ENCODE measurements around the gene PLXNB3.
"Not testable (repeated sequence)": the region's sequence is repeated elsewhere in the genome, so short reads cannot be mapped to it uniquely, and the experiment has no call there.

The PLXNB3 gene

DNA sequence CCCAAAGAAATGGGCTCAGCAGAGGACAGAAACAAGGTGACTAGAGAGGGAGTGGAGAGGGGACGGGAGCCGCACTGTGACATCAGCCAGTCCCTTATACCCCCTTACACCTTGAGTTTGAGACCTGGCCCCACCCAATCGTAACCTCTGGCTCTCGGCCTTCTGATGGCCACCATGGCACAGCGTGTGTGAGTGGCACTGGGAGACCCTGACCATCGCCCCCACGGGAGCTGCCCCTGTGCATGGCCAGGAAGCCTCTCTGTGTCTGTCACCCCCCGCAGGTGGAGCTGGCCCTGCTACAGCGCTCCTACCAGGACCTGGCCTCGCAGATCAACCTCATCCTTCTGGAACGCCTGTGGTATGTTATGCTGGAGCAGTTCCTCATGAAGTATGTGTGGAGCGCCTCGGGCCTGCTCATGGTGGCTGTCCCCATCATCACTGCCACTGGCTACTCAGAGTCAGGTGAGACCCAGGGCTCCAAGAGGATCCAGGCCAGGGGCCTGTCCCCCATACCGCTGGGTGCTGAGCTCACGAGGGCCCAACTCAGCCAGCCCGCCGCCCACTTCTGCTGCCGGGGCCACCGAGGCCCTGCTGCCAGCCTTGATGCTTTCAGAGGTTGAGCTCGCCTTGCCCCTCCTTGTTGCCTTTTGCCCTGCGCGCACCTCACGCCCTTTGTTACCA, 35.0 kb upstream of the PLXNB3 start:
- peak overlapping the region; percentile 83 to 95 (median 89); a peak in 21 of 22 replicates for H3K4me2 ChIP-seq
- TF ChIP-seq Cebpa-rat (IDR thresholded peaks at IDR 0.05), result no peak
- H3K4me3 ChIP-seq, result peak overlapping the region in 1 of 10 experiments; percentile 68; a peak in 1 of 20 replicates
- H3K9ac ChIP-seq, result peak overlapping the region in 6 of 11 experiments; percentile 8 to 94 (median 19); a peak in 5 of 22 replicates
- H3K36me3 ChIP-seq, result peaks cover 19 to 44% (median 30%) of the 10 kb centered on the region in 11 experiments
- H3K27me3 ChIP-seq, result peaks cover 0 to 48% (median 27%) of the 10 kb centered on the region in 11 experiments; a peak in 14 of 22 replicates
- peaks cover 0 to 53% (median 12%) of the 10 kb centered on the region in 11 experiments; a peak in 14 of 22 replicates for H4K20me1 ChIP-seq
- peaks cover 45 to 86% (median 68%) of the 10 kb centered on the region in 10 experiments for H3K4me1 ChIP-seq
- H3K9me3 ChIP-seq (replicated peaks in 1 of 11), result peaks cover 34 to 97% (median 67%) of the 10 kb centered on the region in 11 experiments
- peak overlapping the region in 10 of 11 experiments; percentile 10 to 99 (median 96); a peak in 12 of 22 replicates for H3K27ac ChIP-seq

DNA sequence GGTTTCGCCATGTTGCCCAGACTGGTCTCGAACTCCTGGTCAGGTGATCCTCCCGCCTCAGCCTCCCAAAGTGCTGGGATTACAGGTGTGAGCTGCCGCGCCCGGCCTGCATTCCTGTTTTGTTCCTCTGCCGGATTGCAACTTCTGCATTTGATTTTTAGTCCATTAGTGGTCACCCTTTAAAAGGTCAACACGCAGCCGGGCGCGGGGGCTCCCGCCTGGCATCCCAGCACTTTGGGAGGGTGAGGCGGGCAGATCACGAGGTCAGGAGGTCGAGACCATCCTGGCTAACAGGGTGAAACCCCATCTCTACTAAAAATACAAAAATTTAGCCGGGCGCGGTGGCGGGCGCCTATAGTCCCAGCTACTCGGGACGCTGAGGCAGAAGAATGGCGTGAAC, 33.9 kb upstream of the PLXNB3 start:
- H3K4me2 ChIP-seq, result peak overlapping the region in 5 of 11 experiments; percentile 16 to 95 (median 69); a peak in 7 of 22 replicates
- H3K4me3 ChIP-seq, H3K9ac ChIP-seq, H3K27ac ChIP-seq: not testable (repeated sequence)
- peaks cover 0 to 57% (median 31%) of the 10 kb centered on the region in 11 experiments; a peak in 14 of 22 replicates for H3K27me3 ChIP-seq
- peaks cover 0 to 64% (median 12%) of the 10 kb centered on the region in 11 experiments; a peak in 14 of 22 replicates for H4K20me1 ChIP-seq
- peaks cover 30 to 96% (median 67%) of the 10 kb centered on the region in 11 experiments for H3K9me3 ChIP-seq (replicated peaks in 1 of 11)
- H3K4me1 ChIP-seq, result peaks cover 43 to 92% (median 71%) of the 10 kb centered on the region in 10 experiments
- H3K36me3 ChIP-seq, result peaks cover 24 to 50% (median 30%) of the 10 kb centered on the region in 11 experiments

DNA sequence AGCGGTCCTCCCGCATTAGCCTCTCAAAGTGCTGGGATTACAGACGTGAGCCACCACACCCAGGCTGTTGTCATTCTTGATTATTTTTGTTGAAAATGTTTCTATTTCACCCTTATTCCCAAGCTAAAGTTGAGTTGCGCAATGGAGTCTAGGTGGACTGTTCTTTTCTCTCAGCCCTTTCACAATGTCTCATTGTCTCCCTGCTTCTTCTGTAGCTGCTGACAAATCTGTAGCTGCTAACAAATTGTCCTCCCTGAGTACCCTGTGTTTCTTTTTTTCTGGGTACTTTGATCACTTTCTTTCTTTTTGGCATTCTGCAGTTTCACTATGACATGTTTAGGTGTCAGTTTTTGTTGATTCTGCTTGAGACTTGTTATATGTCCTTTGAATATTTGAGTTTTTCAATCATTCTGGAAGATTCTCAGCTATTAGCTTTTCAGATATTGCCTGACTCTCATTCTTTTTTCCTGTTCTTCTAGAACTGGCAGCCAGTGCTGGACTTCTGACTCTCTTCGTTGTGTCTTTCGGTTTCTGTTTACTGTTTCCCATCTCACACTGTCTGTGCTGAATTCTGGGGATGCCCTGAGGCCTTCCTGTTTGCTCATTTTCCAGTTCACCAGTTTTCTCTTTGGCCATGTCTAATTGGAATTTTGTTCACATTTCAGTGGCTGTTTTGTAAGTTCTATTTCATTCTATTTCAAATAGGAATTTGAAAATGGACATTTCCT, 32.8 kb upstream of the PLXNB3 start:
- peak overlapping the region in 7 of 11 experiments; percentile 1 to 89 (median 62); a peak in 12 of 22 replicates for H3K4me2 ChIP-seq
- peak in 10 of 11 experiments; percentile 14 to 93 (median 72); a peak in 16 of 22 replicates for TF ChIP-seq Cebpa-rat (IDR thresholded peaks at IDR 0.05)
- peaks cover 25 to 50% (median 32%) of the 10 kb centered on the region in 11 experiments for H3K36me3 ChIP-seq
- no peak overlapping the region for H3K4me3 ChIP-seq
- H3K27ac ChIP-seq, result peak overlapping the region in 6 of 11 experiments; percentile 32 to 76 (median 68); a peak in 9 of 22 replicates
- H3K9ac ChIP-seq, result no peak overlapping the region
- peaks cover 21 to 88% (median 60%) of the 10 kb centered on the region in 11 experiments for H3K9me3 ChIP-seq (replicated peaks in 1 of 11)
- H3K4me1 ChIP-seq, result peaks cover 43 to 94% (median 75%) of the 10 kb centered on the region in 10 experiments
- H3K27me3 ChIP-seq, result peaks cover 0 to 69% (median 35%) of the 10 kb centered on the region in 11 experiments; a peak in 15 of 22 replicates
- peaks cover 3 to 75% (median 20%) of the 10 kb centered on the region in 11 experiments; a peak in 20 of 22 replicates for H4K20me1 ChIP-seq

DNA sequence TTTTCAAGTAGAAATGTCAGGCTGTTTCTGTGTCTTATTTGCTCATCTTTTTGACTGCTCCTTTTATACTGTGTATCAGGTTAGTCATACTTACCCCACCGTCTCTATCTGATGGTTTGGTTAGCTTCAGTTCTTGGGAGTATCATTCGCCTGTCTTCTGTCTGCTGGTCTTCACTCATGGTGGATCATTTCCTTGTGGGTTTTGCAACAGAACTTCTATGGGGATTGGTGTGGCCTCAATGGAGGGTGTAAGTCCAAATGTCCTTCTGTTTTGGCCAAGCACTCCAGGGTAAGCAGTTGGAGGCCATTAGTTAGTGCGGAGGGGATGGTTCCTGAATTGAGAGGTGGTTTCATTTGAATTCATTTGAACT, 32.2 kb upstream of the PLXNB3 start:
- H3K4me3 ChIP-seq, result peak overlapping the region in 1 of 10 experiments; percentile 11; a peak in 1 of 20 replicates
- H3K4me1 ChIP-seq, result peaks cover 45 to 94% (median 76%) of the 10 kb centered on the region in 10 experiments
- no peak for TF ChIP-seq Cebpa-rat (IDR thresholded peaks at IDR 0.05)
- peaks cover 0 to 71% (median 40%) of the 10 kb centered on the region in 11 experiments; a peak in 15 of 22 replicates for H3K27me3 ChIP-seq
- peak overlapping the region in 5 of 11 experiments; percentile 10 to 57 (median 43); a peak in 5 of 22 replicates for H3K9ac ChIP-seq
- H3K4me2 ChIP-seq, result peak overlapping the region in 8 of 11 experiments; percentile 25 to 89 (median 58); a peak in 15 of 22 replicates
- H3K27ac ChIP-seq, result peak overlapping the region in 9 of 11 experiments; percentile 32 to 76 (median 60); a peak in 16 of 22 replicates
- H4K20me1 ChIP-seq, result peaks cover 9 to 81% (median 25%) of the 10 kb centered on the region in 11 experiments; a peak in 20 of 22 replicates
- H3K9me3 ChIP-seq (replicated peaks in 1 of 11), result peaks cover 21 to 83% (median 55%) of the 10 kb centered on the region in 11 experiments
- peaks cover 25 to 53% (median 34%) of the 10 kb centered on the region in 11 experiments for H3K36me3 ChIP-seq

DNA sequence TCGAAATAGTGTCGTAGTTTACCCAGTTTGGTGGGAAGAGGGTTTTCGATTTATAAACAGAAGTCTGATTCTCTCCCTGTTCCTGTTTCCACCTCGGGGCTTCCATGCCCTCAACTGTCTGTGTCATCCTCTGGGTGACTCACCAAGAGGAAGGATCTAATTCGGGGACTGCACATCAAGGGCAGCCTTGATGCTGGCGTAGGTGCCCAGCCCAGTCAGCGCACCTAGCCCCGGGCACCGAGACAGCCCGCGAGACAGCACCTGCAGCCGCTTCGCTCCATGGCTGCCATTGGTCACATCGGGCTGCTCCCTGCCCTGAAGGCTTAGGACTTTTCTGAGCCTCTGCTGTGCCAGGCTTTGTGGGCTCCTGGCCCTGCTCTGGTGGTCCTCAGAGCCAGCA, 31.6 kb upstream of the PLXNB3 start:
- H3K4me1 ChIP-seq, result peaks cover 44 to 90% (median 72%) of the 10 kb centered on the region in 10 experiments
- H3K4me2 ChIP-seq, result peak overlapping the region in 8 of 11 experiments; percentile 25 to 89 (median 58); a peak in 15 of 22 replicates
- TF ChIP-seq Cebpa-rat (IDR thresholded peaks at IDR 0.05), result no peak
- peak overlapping the region in 5 of 11 experiments; percentile 10 to 57 (median 43); a peak in 6 of 22 replicates for H3K9ac ChIP-seq
- H3K4me3 ChIP-seq, result 0 out of 20 replicates have a peak overlapping the region, but pooled peaks of 2 of the 10 experiments have one; percentile 9 to 11
- peaks cover 25 to 59% (median 39%) of the 10 kb centered on the region in 11 experiments for H3K36me3 ChIP-seq
- peaks cover 0 to 72% (median 40%) of the 10 kb centered on the region in 11 experiments; a peak in 15 of 22 replicates for H3K27me3 ChIP-seq
- peaks cover 12 to 82% (median 22%) of the 10 kb centered on the region in 11 experiments; a peak in 19 of 22 replicates for H4K20me1 ChIP-seq
- peaks cover 21 to 77% (median 52%) of the 10 kb centered on the region in 11 experiments for H3K9me3 ChIP-seq (replicated peaks in 1 of 11)
- H3K27ac ChIP-seq, result peak overlapping the region in 9 of 11 experiments; percentile 32 to 76 (median 60); a peak in 16 of 22 replicates

DNA sequence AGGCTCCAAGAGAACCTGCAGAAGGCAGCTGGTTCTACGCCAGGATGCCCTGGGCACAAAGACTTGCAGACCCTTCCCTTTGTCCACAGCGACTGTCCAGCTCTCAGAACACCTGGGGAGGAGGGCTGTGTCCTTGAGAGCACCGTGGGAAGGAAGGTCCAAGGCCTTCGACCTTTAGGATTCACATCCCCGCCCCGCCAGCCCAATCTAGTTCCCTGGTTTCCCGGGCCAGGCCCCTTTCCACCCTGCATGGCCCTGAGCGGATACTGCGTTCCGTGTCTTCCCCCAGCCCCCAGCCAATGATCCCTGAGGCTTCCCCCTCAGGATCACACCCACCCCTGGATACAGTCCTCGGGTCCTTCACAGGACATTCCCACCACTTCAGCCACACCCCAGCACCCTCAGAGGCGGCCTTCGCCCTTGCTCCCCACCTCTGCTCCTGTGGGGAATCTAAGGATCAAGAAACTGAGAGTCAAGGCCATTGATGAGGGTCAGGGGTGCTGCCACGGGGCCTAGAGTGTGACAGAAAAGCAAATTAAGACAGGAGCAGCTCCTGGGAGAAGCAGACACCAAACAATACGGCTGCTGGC, 30.3 kb upstream of the PLXNB3 start:
- Histone ChIP-seq H3K4me1 (peaks cover 41 to 84% (median 60%) of the 10 kb centered on the region in 10 experiments), H3K36me3 (peaks cover 25 to 72% (median 41%) of the 10 kb centered on the region in 11 experiments), H3K4me2 (peak overlapping the region in 3 of 11 experiments; percentile 21 to 89 (median 32); a peak in 5 of 22 replicates), H3K9ac (no peak overlapping the region), H3K27ac (peak overlapping the region in 4 of 11 experiments; percentile 8 to 60 (median 12); a peak in 4 of 22 replicates), H4K20me1 (peaks cover 3 to 77% (median 25%) of the 10 kb centered on the region in 11 experiments; a peak in 19 of 22 replicates), H3K9me3 (replicated peaks in 1 of 11) (peaks cover 21 to 67% (median 51%) of the 10 kb centered on the region in 11 experiments), H3K4me3 (no peak overlapping the region), H3K27me3 (peaks cover 0 to 76% (median 48%) of the 10 kb centered on the region in 11 experiments; a peak in 16 of 22 replicates)
- TF ChIP-seq Cebpa-rat (IDR thresholded peaks at IDR 0.05), result no peak

DNA sequence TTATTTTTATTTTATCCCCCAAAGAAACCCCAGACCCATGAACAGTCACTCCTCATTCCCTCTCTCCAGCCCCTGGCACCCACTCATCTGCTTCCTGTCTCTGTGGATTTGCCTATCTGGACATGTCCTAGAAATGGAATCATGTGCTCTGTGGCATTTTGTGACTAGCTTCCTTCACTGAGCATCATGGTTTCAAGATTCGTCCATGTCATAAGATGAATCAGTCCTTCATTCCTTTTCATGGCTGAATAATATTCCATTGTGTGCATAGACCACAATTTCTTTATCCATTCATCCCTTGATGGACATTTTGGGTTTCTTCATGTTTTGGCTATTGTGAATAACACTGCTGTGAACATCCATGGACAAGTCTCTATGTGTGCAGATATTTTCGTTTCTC, 29.2 kb upstream of the PLXNB3 start:
- Histone ChIP-seq H3K4me3 (no peak overlapping the region), H3K9ac (no peak overlapping the region), H3K27ac (no peak overlapping the region), H3K36me3 (peaks cover 17 to 68% (median 33%) of the 10 kb centered on the region in 11 experiments), H3K27me3 (peaks cover 0 to 84% (median 60%) of the 10 kb centered on the region in 11 experiments; a peak in 19 of 22 replicates), H4K20me1 (peaks cover 7 to 79% (median 30%) of the 10 kb centered on the region in 11 experiments; a peak in 20 of 22 replicates), H3K4me1 (peaks cover 42 to 84% (median 57%) of the 10 kb centered on the region in 10 experiments), H3K9me3 (replicated peaks in 1 of 11) (peaks cover 21 to 59% (median 48%) of the 10 kb centered on the region in 11 experiments), H3K4me2 (peak overlapping the region; percentile 17 to 66 (median 57); a peak in 17 of 22 replicates)
- no peak for TF ChIP-seq Cebpa-rat (IDR thresholded peaks at IDR 0.05)
